ENCODE results near the gene LIN7B.

LIN7B gene

GRCh38 chr19:49149652-49150105 lies 35.5 kb downstream of the LIN7B start:
- peak overlapping the region; percentile 94 to 100 (median 99) for H3K4me2 ChIP-seq
- H3K4me3 ChIP-seq, result peak overlapping the region; percentile 70 to 86 (median 76)
- no peaks in the 10 kb centered on the region for H3K36me3 ChIP-seq
- peak overlapping the region; percentile 66 to 90 (median 83); a peak in 21 of 22 replicates for H3K27ac ChIP-seq
- peaks cover 0 to 5% (median 0%) of the 10 kb centered on the region in 11 experiments; a peak in 2 of 22 replicates for H4K20me1 ChIP-seq
- peak overlapping the region; percentile 79 to 91 (median 86) for H3K9ac ChIP-seq
- H3K27me3 ChIP-seq, result no peaks in the 10 kb centered on the region; a peak in 1 of 22 replicates
- no peak for TF ChIP-seq Cebpa-rat (IDR thresholded peaks at IDR 0.05)
- no peaks in the 10 kb centered on the region for H3K9me3 ChIP-seq (replicated peaks in 1 of 11)
- H3K4me1 ChIP-seq, result peaks cover 50 to 75% (median 70%) of the 10 kb centered on the region in 10 experiments

GRCh38 chr19:49150106-49150943 lies 36.2 kb downstream of the LIN7B start:
- Histone ChIP-seq H3K27me3 (no peaks in the 10 kb centered on the region; a peak in 1 of 22 replicates), H3K4me3 (peak overlapping the region; percentile 70 to 86 (median 76)), H3K9me3 (replicated peaks in 1 of 11) (no peaks in the 10 kb centered on the region), H3K36me3 (no peaks in the 10 kb centered on the region), H3K4me2 (peak overlapping the region; percentile 94 to 100 (median 99)), H3K9ac (peak overlapping the region; percentile 79 to 91 (median 86)), H4K20me1 (peaks cover 0 to 5% (median 0%) of the 10 kb centered on the region in 11 experiments; a peak in 2 of 22 replicates), H3K27ac (peak overlapping the region; percentile 66 to 90 (median 83); a peak in 21 of 22 replicates), H3K4me1 (peaks cover 49 to 79% (median 73%) of the 10 kb centered on the region in 10 experiments)
- no peak for TF ChIP-seq Cebpa-rat (IDR thresholded peaks at IDR 0.05)

- peak overlapping the region; percentile 66 to 90 (median 83); a peak in 19 of 22 replicates for H3K27ac ChIP-seq
- peaks cover 0 to 5% (median 0%) of the 10 kb centered on the region in 11 experiments; a peak in 2 of 22 replicates for H4K20me1 ChIP-seq
- peaks cover 44 to 79% (median 73%) of the 10 kb centered on the region in 10 experiments for H3K4me1 ChIP-seq
- peak overlapping the region; percentile 94 to 100 (median 99) for H3K4me2 ChIP-seq
- peak overlapping the region; percentile 70 to 86 (median 76) for H3K4me3 ChIP-seq
- no peak for TF ChIP-seq Cebpa-rat (IDR thresholded peaks at IDR 0.05)
- H3K27me3 ChIP-seq, result peaks cover 0 to 5% (median 0%) of the 10 kb centered on the region in 11 experiments; a peak in 2 of 22 replicates
- H3K36me3 ChIP-seq, result no peaks in the 10 kb centered on the region
- H3K9me3 ChIP-seq (replicated peaks in 1 of 11), result no peaks in the 10 kb centered on the region
- peak overlapping the region; percentile 79 to 91 (median 86) for H3K9ac ChIP-seq
Observed at GRCh38 chr19:49150944-49151243, 36.7 kb downstream of the LIN7B start.

- peak overlapping the region in 1 of 11 experiments; percentile 90; a peak in 2 of 22 replicates for H3K27ac ChIP-seq
- no peaks in the 10 kb centered on the region for H3K9me3 ChIP-seq (replicated peaks in 1 of 11)
- peaks cover 0 to 10% (median 0%) of the 10 kb centered on the region in 11 experiments; a peak in 2 of 22 replicates for H3K27me3 ChIP-seq
- H3K36me3 ChIP-seq, result no peaks in the 10 kb centered on the region
- peak overlapping the region; percentile 94 to 100 (median 99) for H3K4me2 ChIP-seq
- H3K4me3 ChIP-seq, result peak overlapping the region in 5 of 10 experiments; percentile 74 to 84 (median 78); a peak in 6 of 20 replicates
- H4K20me1 ChIP-seq, result peaks cover 0 to 5% (median 0%) of the 10 kb centered on the region in 11 experiments; a peak in 2 of 22 replicates
- H3K9ac ChIP-seq, result peak overlapping the region in 4 of 11 experiments; percentile 85 to 91 (median 86); a peak in 5 of 22 replicates
- no peak for TF ChIP-seq Cebpa-rat (IDR thresholded peaks at IDR 0.05)
- peaks cover 44 to 79% (median 73%) of the 10 kb centered on the region in 10 experiments for H3K4me1 ChIP-seq
Observed at GRCh38 chr19:49151267-49152118, 37.3 kb downstream of the LIN7B start.

GRCh38 chr19:49152119-49152550 lies 38.0 kb downstream of the LIN7B start:
- Histone ChIP-seq H3K9me3 (replicated peaks in 1 of 11) (no peaks in the 10 kb centered on the region), H3K4me3 (no peak overlapping the region; a peak in 1 of 20 replicates), H3K4me2 (peak overlapping the region; percentile 94 to 100 (median 99); a peak in 20 of 22 replicates), H3K36me3 (no peaks in the 10 kb centered on the region), H3K4me1 (peaks cover 44 to 81% (median 74%) of the 10 kb centered on the region in 10 experiments), H3K27ac (no peak overlapping the region), H4K20me1 (peaks cover 0 to 5% (median 0%) of the 10 kb centered on the region in 11 experiments; a peak in 2 of 22 replicates), H3K9ac (no peak overlapping the region), H3K27me3 (peaks cover 0 to 10% (median 0%) of the 10 kb centered on the region in 11 experiments; a peak in 2 of 22 replicates)
- no peak for TF ChIP-seq Cebpa-rat (IDR thresholded peaks at IDR 0.05)

- Histone ChIP-seq H3K4me2 (peak overlapping the region; percentile 46 to 99 (median 70)), H3K27ac (0 out of 22 replicates have a peak overlapping the region, but pooled peaks of 1 of the 11 experiments have one; percentile 17), H4K20me1 (peaks cover 0 to 5% (median 0%) of the 10 kb centered on the region in 11 experiments; a peak in 2 of 22 replicates), H3K4me3 (peak overlapping the region in 1 of 10 experiments; percentile 1; a peak in 1 of 20 replicates), H3K4me1 (peaks cover 42 to 86% (median 77%) of the 10 kb centered on the region in 10 experiments), H3K27me3 (peaks cover 0 to 10% (median 0%) of the 10 kb centered on the region in 11 experiments; a peak in 4 of 22 replicates), H3K36me3 (no peaks in the 10 kb centered on the region), H3K9me3 (replicated peaks in 1 of 11) (no peaks in the 10 kb centered on the region), H3K9ac (no peak overlapping the region)
- TF ChIP-seq Cebpa-rat (IDR thresholded peaks at IDR 0.05), result no peak
Observed at GRCh38 chr19:49153167-49153809, 39.1 kb downstream of the LIN7B start.

GRCh38 chr19:49154279-49154678 lies 40.1 kb downstream of the LIN7B start:
- peaks cover 43 to 82% (median 73%) of the 10 kb centered on the region in 10 experiments for H3K4me1 ChIP-seq

More at GRCh38 chr19:49154279-49154678, 40.1 kb downstream of the LIN7B start:
- Histone ChIP-seq H4K20me1 (peaks cover 0 to 5% (median 0%) of the 10 kb centered on the region in 11 experiments; a peak in 1 of 22 replicates), H3K9me3 (replicated peaks in 1 of 11) (no peaks in the 10 kb centered on the region), H3K27me3 (peaks cover 0 to 10% (median 0%) of the 10 kb centered on the region in 11 experiments; a peak in 4 of 22 replicates), H3K4me3 (no peak overlapping the region), H3K9ac (no peak overlapping the region), H3K27ac (no peak overlapping the region), H3K4me2 (peak overlapping the region in 8 of 11 experiments; percentile 63 to 99 (median 76); a peak in 15 of 22 replicates), H3K36me3 (no peaks in the 10 kb centered on the region)
- TF ChIP-seq Cebpa-rat (IDR thresholded peaks at IDR 0.05), result no peak
